ENCODE measurements around the gene FGFR2. TPM values are rescaled to one million over a fixed set of nuclear protein-coding genes. Genes with fewer than 3 reads are reported as not detected.

The FGFR2 gene
- total and polyA plus RNA-seq, 12 donors = 19.5 to 79.2 (median 39.3) TPM

DNA sequence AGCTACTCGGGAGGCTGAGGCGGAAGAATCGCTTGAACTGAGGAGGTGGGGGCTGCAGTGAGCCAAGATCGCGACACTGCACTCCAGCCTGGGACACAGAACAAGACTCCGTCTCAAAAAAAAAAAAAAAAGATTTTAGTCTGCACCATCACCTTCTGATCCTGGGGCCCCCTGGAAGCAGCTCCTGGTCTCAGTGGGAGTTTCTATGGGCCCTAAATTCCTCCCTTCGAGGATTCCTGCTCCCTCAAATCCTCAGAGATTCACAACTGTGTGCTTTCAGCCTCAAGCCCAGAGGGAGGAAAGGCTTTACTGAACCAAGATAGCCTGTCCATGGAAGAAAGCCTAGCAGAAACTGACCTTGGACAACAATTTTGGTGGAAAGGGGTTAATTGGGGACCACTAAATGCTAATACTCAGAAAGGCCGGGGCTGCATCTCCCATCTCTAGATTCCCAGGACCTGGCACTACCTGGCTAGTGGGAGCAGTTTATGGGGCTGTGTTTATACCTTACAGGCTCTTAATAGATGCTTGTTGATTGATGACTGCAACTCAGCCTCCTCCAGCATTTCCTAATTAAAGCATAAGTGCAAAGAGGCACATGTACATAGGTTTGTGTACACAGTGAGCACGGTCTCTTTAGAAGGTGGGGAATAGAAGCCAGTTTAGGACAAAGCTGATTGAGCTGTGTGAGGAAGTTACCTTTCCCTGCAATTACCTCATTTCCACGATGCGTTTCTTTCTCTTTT lies 9.2 kb upstream of the FGFR2 start:
- TF ChIP-seq POLR2A (IDR thresholded peaks at IDR 0.05) = no peak
- TF ChIP-seq, protein P1, sequence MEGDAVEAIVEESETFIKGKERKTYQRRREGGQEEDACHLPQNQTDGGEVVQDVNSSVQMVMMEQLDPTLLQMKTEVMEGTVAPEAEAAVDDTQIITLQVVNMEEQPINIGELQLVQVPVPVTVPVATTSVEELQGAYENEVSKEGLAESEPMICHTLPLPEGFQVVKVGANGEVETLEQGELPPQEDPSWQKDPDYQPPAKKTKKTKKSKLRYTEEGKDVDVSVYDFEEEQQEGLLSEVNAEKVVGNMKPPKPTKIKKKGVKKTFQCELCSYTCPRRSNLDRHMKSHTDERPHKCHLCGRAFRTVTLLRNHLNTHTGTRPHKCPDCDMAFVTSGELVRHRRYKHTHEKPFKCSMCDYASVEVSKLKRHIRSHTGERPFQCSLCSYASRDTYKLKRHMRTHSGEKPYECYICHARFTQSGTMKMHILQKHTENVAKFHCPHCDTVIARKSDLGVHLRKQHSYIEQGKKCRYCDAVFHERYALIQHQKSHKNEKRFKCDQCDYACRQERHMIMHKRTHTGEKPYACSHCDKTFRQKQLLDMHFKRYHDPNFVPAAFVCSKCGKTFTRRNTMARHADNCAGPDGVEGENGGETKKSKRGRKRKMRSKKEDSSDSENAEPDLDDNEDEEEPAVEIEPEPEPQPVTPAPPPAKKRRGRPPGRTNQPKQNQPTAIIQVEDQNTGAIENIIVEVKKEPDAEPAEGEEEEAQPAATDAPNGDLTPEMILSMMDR (IDR thresholded peaks at IDR 0.05) = no peak
- H3K27ac ChIP-seq = no peak overlapping the region
- no peak for DNase-seq
- no peaks in the 10 kb centered on the region for H3K9me3 ChIP-seq (replicated peaks in 1 of 3)
- no peaks in the 10 kb centered on the region for H3K27me3 ChIP-seq
- H3K4me3 ChIP-seq = no peak overlapping the region
- WGBS, 4 donors = 86 to 92% (median 89%) methylated on average over 11 of the region's 11 CpGs
- intact Hi-C loops (cut with DNase I) = loop anchor here (2.0 to 5.0 kb wide), 2 partner anchors 665 kb away; no protein-coding TSS in a partner anchor
- H3K36me3 ChIP-seq (replicated peaks in 1 of 2) = no peaks in the 10 kb centered on the region
- H3K4me1 ChIP-seq (replicated peaks in 1 of 2) = no peaks in the 10 kb centered on the region

DNA sequence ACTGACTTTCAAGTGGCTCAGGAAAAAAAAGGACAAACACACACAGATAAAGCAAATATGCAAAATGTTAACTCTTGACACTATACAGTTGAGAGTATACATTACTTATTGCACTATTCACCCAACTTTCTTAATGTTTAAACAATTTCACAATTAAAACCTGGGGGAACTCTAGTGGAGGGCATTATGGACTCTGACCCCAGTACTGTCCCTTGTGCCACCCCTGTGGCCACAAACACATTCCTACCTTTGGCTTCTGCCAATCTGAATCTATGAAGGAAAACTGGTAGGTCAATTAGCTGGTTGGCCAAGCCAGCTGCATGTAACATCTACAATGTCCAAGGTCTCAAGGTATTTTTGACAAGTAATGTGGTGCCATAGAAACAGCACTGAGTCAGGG lies 7.5 kb upstream of the FGFR2 start:
- no peak overlapping the region for H3K27ac ChIP-seq
- DNase-seq = no peak
- no peak overlapping the region for H3K4me3 ChIP-seq
- no peaks in the 10 kb centered on the region for H3K9me3 ChIP-seq (replicated peaks in 1 of 3)
- intact Hi-C loops (cut with DNase I) = loop anchor here in 1 of 2 donors (5.0 kb wide), 1 partner anchor 663 kb away; no protein-coding TSS in a partner anchor
- no peaks in the 10 kb centered on the region for H3K36me3 ChIP-seq (replicated peaks in 1 of 2)
- H3K4me1 ChIP-seq (replicated peaks in 1 of 2) = no peaks in the 10 kb centered on the region
- TF ChIP-seq, protein P1 (IDR thresholded peaks at IDR 0.05) = no peak
- no peaks in the 10 kb centered on the region for H3K27me3 ChIP-seq

DNA sequence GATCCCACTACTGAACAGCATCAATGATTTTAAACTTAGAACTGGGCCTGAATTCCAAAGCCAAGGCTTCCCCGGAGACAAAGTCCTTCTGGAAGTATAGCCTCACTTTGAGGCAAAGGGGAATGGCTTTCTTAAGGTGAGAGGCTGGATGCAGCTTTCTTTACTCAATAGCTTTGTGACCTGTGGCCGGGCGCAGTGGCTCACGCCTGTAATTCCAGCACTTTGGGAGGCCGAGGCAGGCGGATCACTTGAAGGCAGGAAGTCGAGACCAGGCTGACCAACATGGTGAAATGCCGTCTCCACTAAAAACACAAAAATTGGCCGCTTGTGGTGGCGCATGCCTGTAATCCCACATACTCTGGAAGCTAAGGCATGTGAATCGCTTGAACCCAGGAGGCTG lies 3.2 kb upstream of the FGFR2 start:
- intact Hi-C loops (cut with DNase I) = no loop called here
- H3K4me3 ChIP-seq = no peak overlapping the region
- H3K36me3 ChIP-seq (replicated peaks in 1 of 2) = no peaks in the 10 kb centered on the region
- peaks cover 0 to 4% of the 10 kb centered on the region in 2 donors for H3K4me1 ChIP-seq (replicated peaks in 1 of 2)
- DNase-seq = no peak
- WGBS, 4 donors = 91 to 97% (median 92%) methylated on average over 10 to 11 of the region's 11 CpGs
- no peaks in the 10 kb centered on the region for H3K9me3 ChIP-seq (replicated peaks in 1 of 3)
- TF ChIP-seq POLR2A (IDR thresholded peaks at IDR 0.05) = no peak
- TF ChIP-seq, protein P1 (IDR thresholded peaks at IDR 0.05) = no peak
- no peak overlapping the region for H3K27ac ChIP-seq
- H3K27me3 ChIP-seq = no peaks in the 10 kb centered on the region

DNA sequence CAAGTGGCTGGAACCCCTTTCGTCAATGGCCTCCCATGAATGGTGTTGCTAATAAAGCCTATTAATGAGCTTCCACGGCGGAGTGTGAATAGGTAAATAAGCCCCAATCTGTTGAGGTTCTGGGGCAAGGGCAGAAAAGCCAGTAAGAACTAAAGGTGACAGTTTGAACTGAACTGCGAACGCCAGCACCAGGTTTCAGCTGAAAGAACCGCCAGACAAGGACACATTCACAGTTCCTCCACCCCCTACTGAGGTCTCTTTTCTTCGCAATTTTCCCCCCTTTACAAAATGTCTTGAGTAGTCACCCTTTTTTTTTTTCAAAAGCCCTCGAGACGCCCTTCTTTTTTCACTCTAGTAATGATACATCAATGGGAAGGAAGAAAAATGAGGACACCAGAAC lies 2.4 kb upstream of the FGFR2 start:
- no peak overlapping the region for H3K4me3 ChIP-seq
- H3K9me3 ChIP-seq (replicated peaks in 1 of 3) = no peaks in the 10 kb centered on the region
- intact Hi-C loops (cut with DNase I) = no loop called here
- H3K4me1 ChIP-seq (replicated peaks in 1 of 2) = peaks cover 0 to 7% of the 10 kb centered on the region in 2 donors
- H3K27ac ChIP-seq = no peak overlapping the region
- no peaks in the 10 kb centered on the region for H3K27me3 ChIP-seq
- H3K36me3 ChIP-seq (replicated peaks in 1 of 2) = no peaks in the 10 kb centered on the region
- no peak for DNase-seq
- no peak for TF ChIP-seq POLR2A (IDR thresholded peaks at IDR 0.05)
- TF ChIP-seq, protein P1 (IDR thresholded peaks at IDR 0.05) = no peak
- 65 to 73% (median 69%) methylated on average over 9 of the region's 9 CpGs for WGBS, 4 donors
